ENCODE measurements around the gene INSYN2A. TPM values are rescaled to one million over a fixed set of nuclear protein-coding genes. Genes with fewer than 3 reads are reported as not detected.

INSYN2A gene
- total and polyA plus RNA-seq, 2 of the 13 experiments (the other 11 are each of a cell fraction or from before 2014, with no cell fraction given): not detected

GRCh38 chr10:127151541-127151940 lies 44.9 kb downstream of the INSYN2A start:
- H3K4me3 ChIP-seq (replicated peaks in 1 of 3; ENCODE audit: insufficient read depth in 1 of 3, low read depth in 2 of 3, low read length in 3 of 3): no peak overlapping the region
- 0 out of 5 replicates have a peak, but pooled peaks cover 0 to 3% of the 10 kb centered on the region in 2 experiments for H3K36me3 ChIP-seq (replicated peaks in 1 of 2; ENCODE audit: control insufficient read depth in 1 of 2, insufficient read depth in 2 of 2, low read length in 2 of 2)
- H3K9ac ChIP-seq (ENCODE audit: insufficient read depth, low read depth, low read length): no peak overlapping the region
- DNase-seq (ENCODE audit: low spot score): no peak
- no peaks in the 10 kb centered on the region for H3K9me3 ChIP-seq (ENCODE audit: low read length)
- CTCF ChIA-PET (ENCODE audit: low intra/inter-chr PET ratio, low total read pairs): no interaction called here
- ATAC-seq: no peak
- no peak overlapping the region for H3K27ac ChIP-seq (ENCODE audit: extremely low read length, insufficient read depth, low read length)
- BruUV-seq (replicated peaks): no TSS peak
- FAIRE-seq: no peak
- 0 out of 2 replicates have a peak, but pooled peaks cover 5% of the 10 kb centered on the region for H3K4me1 ChIP-seq (ENCODE audit: insufficient read depth, low read length)
- 97% methylated on average over 10 of the region's 10 CpGs for WGBS (ENCODE audit: low lambda C conversion rate)
- H3K27me3 ChIP-seq (ENCODE audit: control insufficient read depth in 1 of 2, insufficient read depth in 2 of 2, low read length in 2 of 2): no peaks in the 10 kb centered on the region
- POLR2A ChIA-PET: no interaction called here
- in situ Hi-C loops (cut with HindIII; ENCODE audit: extremely low pct_ligation_motif_present, low pct_unique_long_range_greater_than_20kb) (no loop called here), intact Hi-C loops (cut with micrococcal nuclease; ENCODE audit: unreplicated experiment) (no loop called here)
- H4K20me1 ChIP-seq (ENCODE audit: insufficient read depth, low read length): no peaks in the 10 kb centered on the region
- no peak overlapping the region for H2AFZ ChIP-seq (ENCODE audit: low read length)
- H3K79me2 ChIP-seq (ENCODE audit: insufficient read depth, low read length): no peaks in the 10 kb centered on the region
- no peak for TF ChIP-seq ZNF724P (CRISPR knock-in tag; IDR thresholded peaks at IDR 0.05; ENCODE audit: borderline replicate concordance)
- TF ChIP-seq ZNF550 (CRISPR knock-in tag; IDR thresholded peaks at IDR 0.05; ENCODE audit: borderline replicate concordance): no peak
- no peak for TF ChIP-seq MAFG (CRISPR knock-in tag; IDR thresholded peaks at IDR 0.05)
- no peak for TF ChIP-seq BHLHE40 (IDR thresholded peaks at IDR 0.05; ENCODE audit: low read length)
- no peak for TF ChIP-seq KDM6A (CRISPR knock-in tag; IDR thresholded peaks at IDR 0.05; ENCODE audit: low read depth)
- no peak for TF ChIP-seq ZNF562 (CRISPR knock-in tag; IDR thresholded peaks at IDR 0.05; ENCODE audit: borderline replicate concordance)
- no peak for TF ChIP-seq ZNF891 (CRISPR knock-in tag; IDR thresholded peaks at IDR 0.05)
- TF ChIP-seq ZFP91 (CRISPR knock-in tag; IDR thresholded peaks at IDR 0.05; ENCODE audit: borderline replicate concordance): no peak
- TF ChIP-seq EHMT2 (IDR thresholded peaks at IDR 0.05; ENCODE audit: borderline replicate concordance, low read depth, low read length): no peak
- TF ChIP-seq GPN1 (CRISPR knock-in tag; IDR thresholded peaks at IDR 0.05; ENCODE audit: borderline replicate concordance): no peak
- TF ChIP-seq THAP11 (CRISPR knock-in tag; IDR thresholded peaks at IDR 0.05): no peak
- TF ChIP-seq ZMYM2 (CRISPR knock-in tag; IDR thresholded peaks at IDR 0.05): no peak
- no peak for TF ChIP-seq HNRNPK (IDR thresholded peaks at IDR 0.05; ENCODE audit: low read depth, low read length, poor library complexity, severe bottlenecking)
- no peak for TF ChIP-seq HNRNPH1 (optimal IDR thresholded peaks at IDR 0.05; ENCODE audit: low read depth, low read length)
- TF ChIP-seq CC2D1A (CRISPR knock-in tag; IDR thresholded peaks at IDR 0.05): no peak
- no peak for TF ChIP-seq ZNF572 (CRISPR knock-in tag; IDR thresholded peaks at IDR 0.05)
- no peak for TF ChIP-seq CSRNP1 (CRISPR knock-in tag; IDR thresholded peaks at IDR 0.05)
- H3K4me2 ChIP-seq (ENCODE audit: low read depth, low read length): no peak overlapping the region

Data from HepG2 (cell line).